GM19328 (cell line): Measurements from ENCODE around the gene RAB22A.

ENCODE experiments used
- ATAC-seq: cut with Tn5 transposase; IDR thresholded peaks from one replicate; pipeline ENCODE4 v1.9.1; 2021; ENCODE audit warnings: mild to moderate bottlenecking, moderate library complexity; ENCODE audit not compliant: unreplicated experiment

Gene RAB22A

DNA sequence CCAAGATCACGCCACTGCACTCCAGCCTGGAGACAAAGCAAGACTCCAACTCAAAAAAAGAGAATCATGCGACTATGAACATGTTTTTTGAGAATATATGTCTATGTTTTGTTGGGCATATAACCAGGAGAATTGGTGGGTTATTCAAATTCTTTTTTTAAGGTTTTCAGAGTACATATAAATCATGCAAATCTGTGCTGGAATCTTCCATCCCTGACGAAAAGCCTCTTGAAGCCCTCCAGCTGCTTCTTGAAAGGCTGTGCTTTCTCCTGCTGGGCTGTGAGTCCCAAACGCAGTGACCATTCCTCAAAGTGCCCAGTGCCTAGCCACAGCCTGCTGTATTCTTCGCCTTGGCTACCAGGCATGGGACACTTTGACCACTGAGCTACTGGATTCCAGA is 9.2 kb upstream of the RAB22A start:
- no peak for ATAC-seq

DNA sequence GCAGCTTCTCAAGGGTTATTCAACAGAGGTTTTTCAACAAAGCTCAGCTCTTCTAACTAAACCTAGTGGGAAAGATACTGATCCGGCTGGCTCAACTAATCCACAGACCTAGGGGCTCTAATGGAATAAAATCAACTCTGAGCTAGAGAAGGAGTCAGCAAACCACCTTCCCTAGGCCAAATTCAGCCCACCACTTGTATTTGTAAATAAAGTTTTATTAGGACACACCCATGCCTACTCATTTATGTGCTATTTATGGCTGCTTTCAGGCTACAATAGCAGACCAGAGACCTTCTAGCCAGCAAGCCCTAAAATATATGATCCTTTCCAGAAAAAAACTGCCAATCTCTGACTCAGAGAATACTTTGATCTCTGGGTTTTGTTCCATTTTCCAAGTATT is 6.0 kb upstream of the RAB22A start:
- no peak for ATAC-seq

DNA sequence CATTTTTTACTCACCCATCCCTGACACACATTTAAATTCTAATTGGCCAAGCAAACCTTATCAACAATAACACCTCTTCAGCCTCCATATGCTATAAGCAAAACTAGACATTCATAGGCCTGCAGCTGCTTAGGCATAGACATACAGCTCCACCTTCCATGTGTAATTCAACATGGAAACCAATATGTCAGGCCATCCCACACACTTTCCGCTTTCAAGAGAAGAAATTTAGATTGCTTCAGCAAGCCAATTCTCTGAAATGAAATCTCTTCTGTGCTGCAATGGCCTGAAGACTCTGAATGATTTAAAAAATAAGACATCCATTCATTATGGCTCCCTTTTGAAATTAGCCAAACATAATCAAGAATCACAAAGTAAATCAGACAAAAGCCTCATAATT is 4.5 kb upstream of the RAB22A start:
- no peak for ATAC-seq

DNA sequence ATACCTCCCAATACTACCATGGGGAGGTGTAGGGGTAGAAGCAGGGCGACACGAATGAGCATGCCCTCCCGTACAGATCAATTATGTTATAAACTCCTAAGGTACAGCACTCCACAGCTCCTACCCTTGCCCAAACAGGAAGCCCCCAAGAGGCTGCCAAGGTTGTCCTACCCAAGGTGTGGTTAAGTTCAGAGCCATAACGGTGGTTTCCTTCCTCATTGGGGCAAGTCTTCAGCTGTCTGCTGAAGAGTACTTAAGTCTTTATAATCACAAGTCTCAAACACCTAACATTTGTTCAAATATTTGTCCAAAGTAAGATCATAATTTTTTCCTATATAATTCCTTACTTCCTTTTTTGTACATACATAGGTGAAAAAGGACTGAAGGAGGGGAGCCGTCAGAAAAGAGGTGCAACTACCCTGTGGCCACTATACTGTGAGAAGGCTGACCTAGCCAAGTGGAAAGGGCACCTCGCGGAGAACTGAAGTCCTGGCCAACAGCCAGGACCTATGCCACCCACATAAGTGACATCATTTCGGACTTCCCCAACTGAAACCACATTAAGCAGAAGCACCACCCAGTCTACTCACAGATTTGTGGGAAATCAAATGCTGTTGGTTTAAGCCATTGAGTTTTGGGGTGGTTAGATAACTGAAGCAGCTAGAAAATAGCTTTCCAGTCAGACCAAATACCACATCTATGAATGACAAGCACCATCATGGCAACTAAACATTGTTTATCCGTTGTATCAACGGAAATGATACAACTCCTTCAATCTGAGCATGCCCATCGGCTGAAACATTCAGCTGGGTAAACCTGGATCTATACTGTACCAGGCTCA is 2.9 kb upstream of the RAB22A start:
- ATAC-seq, result no peak

DNA sequence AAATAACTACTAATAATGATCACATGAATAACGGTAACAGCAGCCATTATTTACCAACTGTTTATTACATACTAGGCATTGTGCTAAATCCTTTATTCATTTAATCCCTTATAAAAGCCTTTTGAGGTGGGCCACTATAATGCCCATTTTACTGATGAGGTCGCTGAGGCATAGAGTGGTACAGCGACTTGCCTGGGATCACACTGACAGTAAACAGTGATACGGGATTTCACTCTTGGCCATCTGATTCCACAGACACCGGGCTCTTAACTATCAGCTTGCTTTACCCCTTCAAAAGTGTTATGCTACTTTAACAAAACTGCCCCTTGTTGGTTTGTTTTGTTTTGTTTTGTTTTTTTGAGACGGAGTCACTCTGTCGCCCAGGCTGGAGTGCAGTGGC is 2.2 kb upstream of the RAB22A start:
- ATAC-seq, result no peak

DNA sequence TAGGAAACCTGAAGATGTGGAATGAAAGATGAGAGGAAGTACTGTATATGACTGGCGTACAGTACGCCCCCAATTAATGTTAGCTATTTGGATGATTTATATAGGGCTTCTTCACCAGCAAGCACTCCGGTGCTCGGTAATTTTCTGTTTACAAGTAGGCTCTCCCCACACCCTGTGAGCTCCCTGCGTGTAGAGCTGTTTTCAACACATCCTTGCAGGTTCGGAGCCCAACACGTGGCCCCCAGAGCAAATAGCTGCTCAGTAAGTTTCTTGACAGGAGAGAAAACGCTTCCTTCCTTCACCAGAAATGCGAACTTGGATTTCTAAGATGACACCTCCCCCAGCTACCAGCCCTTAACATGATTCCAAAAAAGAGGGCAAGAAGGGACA is 1.2 kb upstream of the RAB22A start:
- no peak for ATAC-seq

DNA sequence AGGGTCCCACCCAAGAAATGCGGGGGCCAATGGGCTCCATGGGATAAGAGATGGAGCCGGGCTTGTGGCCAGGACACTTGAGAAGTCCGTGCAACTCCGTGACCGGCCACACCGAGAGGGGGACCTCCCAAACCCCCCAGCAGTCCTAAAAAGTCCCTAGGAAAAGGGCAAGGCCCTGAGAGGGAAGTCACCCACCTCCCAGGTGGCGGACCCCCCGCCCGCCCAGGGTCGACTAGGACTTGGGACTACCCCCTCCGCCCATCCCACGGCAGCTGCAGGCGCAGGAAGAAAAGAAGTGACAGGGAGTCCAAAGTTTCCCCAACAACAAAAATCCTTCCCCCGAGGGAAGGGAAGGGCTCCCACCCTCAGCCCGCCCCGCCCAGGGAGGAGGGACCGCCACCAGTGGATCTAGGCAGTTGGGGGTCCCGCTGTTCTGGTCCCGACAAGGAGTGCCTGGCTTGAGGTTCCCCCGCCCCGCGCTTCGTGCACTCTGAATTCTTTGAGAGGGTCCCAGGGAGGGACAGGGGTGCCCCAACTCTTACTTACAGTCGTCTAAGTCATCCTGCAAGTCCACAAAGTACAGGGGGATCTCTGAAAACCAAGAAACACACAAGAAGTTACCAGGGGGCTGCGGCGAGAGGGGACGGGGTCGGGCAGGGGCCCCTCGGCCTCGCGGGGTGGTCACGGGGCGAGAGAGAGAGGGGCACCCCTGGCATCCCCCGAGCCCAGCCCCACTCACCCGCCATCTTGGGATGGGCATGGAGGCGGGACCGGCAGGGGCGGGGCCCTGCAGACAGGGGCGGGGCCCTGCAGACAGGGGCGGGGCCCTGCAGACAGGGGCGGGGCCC is 611 bp upstream of the RAB22A start:
- peak; percentile 44 for ATAC-seq

DNA sequence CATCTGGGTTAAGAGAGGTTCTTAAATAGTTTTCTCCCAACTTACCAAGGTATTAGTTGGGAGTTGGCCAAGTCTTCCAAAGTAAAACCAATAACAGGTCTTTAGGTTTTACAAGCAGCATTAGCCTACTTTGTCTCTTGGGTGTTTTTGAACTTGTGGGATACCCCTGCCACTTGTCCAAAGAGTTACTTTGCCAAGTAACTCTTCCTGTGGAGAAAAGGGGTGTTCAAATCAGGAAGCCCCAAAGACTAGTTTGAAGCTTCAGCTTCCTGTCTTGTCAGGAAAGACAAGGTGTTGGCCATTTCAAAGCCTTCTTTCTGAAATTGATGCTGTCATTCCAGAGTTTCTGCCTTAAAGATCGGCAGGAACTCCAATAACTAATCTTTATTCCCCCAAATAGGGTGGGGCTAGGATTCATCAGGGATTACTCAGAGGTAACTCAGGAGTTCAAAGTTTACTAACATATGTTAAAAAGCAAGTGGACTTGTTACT is 822 bp downstream of the RAB22A start:
- no peak for ATAC-seq

DNA sequence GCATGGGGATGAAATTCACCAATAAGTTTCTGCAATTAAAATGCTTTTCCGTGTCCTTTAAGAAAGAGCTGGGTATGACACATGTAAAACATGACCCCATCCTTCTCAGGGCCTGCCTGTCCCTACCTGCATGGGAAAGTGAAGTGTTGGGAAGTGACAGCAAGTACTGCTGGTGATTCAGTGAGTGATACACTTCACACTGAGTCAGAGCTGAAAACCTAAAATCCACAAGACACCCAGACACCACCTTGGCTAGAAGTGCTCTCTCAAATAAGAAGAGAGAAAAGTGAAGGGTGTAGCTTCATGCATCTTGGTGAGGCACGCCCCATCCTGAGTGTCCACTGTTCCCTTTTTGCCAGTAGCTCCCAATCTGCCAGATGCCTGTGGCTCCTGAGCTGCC is 3.3 kb downstream of the RAB22A start:
- no peak for ATAC-seq

DNA sequence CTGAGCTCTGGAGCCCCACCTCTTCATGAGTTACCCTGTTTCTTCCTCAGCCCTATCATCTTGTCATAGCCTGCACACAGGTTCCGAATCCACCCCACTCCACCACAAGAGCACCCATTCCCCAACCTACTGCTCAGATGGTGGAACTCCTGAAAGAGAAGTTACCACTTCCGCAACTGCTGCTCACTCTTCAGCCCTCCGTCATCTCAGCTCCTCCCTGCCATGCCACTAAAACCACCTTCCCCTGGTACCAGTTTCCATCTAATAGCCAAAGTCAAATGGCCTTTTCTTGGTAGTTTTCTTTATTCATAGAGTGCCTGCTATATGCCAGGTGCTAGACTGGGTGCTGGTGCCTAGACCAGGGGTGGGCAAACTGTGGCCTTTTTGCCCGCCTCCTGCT is 3.9 kb downstream of the RAB22A start:
- ATAC-seq, result no peak

DNA sequence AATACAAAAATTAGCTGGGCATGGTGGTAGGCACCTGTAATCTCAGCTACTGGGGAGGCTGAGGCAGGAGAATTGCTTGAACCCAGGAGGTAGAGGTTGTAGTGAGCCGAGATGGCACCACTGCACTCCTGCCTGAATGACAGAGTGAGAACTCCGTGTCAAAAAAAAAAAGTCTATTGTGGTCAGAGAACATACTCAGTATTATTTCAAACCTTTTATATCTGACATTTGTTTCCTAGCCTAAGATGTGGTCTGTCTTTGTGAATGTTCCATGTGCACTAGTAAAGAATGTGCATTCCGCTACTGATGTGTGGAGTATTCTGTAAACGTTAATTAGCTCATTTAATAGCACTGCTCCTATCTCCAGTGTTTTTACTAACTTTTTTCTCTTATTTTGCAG is 11.7 kb downstream of the RAB22A start:
- no peak for ATAC-seq

DNA sequence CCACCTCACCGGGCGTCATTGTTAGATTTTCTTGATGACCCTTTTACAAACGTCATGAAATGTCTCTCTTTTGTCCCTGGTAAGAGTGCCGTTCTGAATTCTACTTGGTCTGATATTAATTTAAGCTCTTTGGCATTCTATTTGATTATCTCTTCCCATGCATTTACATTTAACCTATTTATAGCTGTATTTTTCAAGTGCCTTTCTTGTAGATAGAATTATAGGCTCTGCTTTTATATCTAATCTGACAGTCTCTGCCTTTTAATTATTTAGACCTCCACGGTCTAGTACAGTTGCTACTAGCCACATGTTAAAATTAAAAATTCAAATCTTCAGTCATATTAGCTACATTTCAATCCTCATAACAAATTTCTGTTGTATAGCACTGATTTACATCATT is 12.6 kb downstream of the RAB22A start:
- ATAC-seq, result no peak

DNA sequence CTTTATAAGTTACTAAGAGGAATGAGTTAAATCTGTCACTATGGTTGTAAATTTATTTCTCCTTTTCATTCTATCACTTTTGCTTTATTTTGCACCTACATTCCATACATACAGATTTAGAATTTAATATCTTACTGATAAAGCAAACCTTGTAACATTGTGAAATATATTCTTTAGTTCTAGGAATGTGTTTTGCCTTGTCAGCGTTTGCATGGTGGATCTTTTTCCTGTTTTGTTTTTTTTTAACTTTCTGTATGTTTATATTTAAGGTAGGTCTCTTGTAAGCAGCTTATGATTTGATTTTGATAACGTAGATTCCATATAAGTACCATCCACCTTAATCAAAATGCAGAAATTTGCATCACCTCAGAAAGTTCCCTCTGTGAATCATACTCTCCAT is 16.4 kb downstream of the RAB22A start:
- no peak for ATAC-seq

DNA sequence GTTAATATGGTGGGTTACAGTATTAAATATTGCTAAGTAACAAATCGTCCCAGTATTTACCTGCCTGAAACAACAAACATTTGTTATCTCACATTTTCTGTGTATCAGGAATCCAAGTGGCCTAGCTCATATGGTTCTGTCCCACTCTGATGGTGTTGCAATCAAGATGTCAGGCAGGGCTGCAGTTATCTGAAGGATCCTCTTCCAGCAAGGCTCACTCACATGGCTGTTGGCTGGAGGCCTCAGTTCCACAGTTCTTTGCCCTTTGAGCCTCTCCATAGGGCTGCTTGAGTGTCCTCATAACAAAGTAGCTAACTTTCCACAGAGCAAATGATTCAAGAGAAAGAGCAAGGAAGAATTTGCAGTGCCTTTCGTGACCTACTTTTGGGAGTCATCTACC is 17.7 kb downstream of the RAB22A start:
- ATAC-seq, result no peak

DNA sequence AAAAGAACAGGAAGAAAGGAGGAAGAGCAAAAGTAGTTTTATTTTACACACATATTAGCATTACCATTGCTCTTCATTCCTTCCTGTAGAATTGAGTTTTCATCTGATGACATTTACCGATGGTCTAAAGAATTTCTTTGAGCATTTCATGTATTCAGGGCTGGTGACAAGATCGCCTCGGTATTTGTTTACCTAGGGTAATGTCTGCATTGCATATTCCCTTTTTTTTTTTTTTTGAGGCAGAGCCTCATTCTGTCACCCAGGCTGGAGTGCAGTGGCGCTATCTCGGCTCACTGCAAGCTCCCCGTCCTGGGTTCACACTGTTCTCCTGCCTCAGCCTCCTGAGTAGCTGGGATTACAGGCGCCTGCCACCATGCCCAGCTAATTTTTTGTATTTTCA is 19.3 kb downstream of the RAB22A start:
- no peak for ATAC-seq

DNA sequence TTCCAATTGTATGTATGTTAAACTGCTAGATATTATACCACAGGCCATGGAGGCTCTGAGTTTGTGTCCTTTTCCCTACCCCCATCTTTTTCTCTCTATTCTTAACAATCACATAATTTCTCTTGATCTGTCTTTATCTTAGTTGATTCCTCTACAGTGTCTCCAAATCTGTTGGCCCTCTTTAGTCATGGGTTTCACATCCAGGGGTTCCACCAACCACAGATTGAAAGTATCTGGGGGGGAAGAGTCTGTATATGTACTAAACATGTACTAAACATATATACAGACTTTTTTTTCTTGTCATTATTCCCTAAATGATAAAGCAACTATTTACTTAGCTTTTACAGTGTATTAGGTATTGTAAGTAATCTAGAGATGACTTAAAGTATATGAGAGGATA is 20.2 kb downstream of the RAB22A start:
- ATAC-seq, result no peak

DNA sequence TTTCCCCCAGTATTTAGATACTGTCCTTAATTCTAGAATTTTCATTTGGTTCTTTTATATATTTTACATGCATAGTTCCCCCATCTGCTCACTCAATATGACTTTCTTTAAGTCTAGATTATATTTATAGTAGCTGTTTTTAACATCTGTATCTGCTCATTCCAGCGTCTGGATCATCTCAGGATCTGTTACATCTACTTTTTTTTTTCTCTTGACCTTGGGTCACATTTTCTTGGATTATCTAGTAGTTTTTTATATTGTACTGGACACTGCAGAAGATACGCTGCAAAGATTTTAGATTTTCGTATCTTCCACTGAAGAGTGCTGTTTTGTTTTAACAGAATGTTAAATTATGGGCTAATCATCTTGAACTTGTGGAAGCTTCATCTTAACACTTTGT is 20.7 kb downstream of the RAB22A start:
- ATAC-seq, result no peak

DNA sequence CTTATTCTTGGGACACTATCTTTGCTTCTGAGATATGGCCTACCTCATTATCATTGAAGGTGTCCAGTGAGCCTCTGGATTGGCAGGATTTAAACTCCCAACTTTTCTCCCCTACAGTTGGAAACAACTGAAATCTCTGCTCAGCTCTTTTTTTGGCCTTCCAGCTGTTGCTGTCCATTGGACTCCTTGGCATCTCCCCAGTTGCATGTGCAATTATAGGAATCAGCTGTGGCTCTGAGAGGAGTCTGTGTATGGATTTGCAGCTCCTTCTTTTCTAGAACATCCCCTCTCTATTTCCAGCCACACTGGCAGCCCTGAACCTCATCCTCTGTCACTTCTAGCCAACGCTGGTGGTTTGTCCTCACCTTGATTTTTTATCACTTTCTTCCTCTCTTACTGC is 21.2 kb downstream of the RAB22A start:
- ATAC-seq, result no peak

DNA sequence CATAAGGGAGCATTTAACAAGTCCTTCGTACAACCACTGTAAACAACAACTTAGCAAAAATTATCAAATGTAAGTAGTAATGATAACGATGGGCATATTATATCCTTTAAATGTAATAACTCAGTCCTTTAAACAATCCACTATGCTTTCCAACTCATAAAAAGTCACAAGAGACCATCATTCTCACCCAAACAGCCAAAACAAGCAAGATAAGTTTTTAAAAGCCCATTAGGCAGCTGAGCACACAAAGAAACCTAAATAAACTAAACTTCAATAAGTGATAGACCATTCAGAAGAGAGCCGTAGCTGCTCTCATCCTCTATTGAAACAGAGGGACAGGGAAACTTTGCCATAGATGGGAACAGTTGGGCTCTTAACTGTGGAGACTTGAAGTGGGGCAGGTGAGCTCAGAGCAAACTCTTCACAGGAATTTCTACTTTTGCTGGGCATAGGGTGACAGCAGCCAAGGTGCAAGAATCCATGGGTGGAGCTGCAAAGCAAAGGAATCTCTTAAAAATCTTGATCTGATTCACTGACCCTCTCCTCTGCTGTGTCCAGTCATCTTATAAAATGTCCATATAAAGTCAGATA is 22.5 kb downstream of the RAB22A start:
- ATAC-seq, result no peak

DNA sequence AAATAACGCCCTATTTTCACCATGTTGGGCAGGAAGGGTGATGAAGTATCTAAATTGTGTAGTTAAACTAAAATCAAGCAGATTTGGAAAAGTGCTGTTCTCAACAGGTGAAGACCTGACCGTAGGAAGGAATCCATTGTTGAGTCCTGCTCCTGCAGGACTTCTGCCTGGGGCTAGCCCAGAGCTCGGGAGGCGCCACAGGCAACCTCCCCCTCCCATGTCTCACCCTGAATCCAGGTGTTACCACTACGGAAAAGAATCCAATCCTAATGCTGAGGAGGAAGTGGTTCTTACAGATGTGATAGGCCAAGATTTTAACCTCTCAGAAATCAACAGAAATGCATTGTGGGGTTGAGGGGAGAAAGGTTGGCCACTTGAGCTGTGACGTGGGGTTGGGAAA is 30.2 kb downstream of the RAB22A start:
- no peak for ATAC-seq

DNA sequence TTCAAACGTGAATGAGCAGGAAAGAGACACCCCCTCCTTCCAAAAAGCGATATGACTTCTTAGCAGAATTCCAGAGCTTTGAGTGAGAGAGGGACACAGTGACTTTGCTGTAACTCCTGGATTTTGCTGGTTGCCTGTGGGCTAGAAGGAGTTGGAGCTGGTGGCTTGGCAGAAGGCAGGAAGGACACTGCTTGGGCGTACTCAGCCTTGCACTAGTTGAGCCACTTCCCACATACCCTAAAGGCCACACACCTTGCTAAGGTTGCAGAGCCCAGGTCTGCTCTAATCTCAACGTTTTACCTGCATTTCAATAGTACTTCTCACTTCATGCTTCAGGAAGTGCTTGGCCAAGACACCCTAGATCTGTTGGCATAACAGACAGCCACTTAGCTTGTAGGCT is 30.6 kb downstream of the RAB22A start:
- no peak for ATAC-seq

DNA sequence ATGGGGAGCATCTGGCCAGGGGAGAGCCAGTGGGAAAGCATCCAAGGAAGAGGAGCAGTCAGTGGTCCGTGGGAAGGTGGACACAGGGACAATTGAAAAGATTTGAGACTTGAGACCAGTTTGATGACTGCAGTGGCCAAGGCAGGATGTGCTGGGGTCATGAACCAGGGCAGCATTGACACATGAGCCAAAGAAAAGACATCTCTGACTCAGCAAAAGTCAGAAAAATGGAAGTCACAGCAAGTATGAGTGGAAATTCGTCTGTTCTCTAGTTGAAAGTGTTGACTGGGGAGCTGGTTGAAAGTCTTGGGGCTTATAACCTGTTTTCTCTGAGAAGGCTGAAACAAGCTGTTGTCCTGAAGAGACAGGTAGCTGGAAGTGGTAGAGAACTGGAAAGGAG is 31.3 kb downstream of the RAB22A start:
- ATAC-seq, result no peak
